HG02884 (cell line): ENCODE measurements around the gene ADAD1.
"Not testable (repeated sequence)": the region's sequence is repeated elsewhere in the genome, so short reads cannot be mapped to it uniquely, and the experiment has no call there.

ENCODE experiments used
- ATAC-seq: cut with Tn5 transposase; IDR thresholded peaks from one replicate; pipeline ENCODE4 v1.9.1; 2021; ENCODE audit warnings: mild to moderate bottlenecking, moderate library complexity; ENCODE audit not compliant: unreplicated experiment

The ADAD1 gene

DNA sequence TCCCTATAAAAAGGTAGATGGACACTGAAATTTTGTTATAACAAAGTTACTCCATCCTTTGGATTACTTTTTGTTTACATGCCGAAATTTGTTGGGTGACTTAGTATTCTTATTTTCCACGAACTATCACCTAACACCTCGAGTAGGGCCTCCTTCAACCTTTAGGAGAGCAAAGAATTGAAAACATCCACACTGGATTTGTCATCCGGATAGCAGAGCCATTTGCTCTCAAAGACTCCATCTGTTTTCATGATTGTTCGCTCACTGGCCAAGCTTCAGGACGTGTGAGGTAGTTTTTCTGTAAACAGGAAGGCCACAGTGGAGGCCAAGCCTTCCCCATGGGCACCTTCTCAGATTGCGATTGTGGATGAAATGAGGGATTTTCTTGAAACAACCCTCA, at the start of gene ADAD1:
Gene ADAD1 (plus strand): TSS at position 301 of the 400 bp plus-strand sequence. CDS start 1,059 bp downstream, outside the sequence.
- no peak for ATAC-seq

DNA sequence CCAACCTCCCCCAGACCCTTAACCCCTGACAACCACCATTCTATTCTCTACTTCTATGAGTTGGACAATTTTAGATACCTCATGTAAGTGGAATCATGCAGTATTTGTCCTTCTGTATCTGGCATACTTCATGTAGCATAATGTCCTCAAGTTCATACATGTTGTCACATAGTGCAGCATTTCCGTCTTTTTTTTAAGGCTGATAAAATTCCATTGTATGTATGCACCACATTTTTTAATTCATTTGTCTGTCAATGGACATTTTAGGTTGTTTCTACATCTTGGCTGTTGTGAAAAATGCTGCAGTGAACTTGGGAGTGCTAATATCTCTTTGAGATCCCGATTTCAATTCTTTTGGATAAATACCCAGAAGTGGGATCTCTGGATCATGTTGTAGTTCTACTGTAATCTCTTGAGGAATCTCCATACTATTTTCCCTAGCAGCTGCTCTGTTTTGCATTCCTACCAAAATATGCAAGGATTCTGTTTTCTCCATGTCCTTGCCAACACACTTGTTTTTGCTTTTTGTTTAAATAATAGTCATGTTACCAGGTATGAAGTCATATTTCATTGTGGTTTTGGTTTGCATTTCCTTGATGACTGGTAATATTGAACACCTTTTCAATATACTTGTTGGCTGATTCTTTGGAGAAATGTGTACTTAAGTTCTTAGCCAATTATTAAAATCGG, 48.8 kb upstream of the ADAD1 start:
- ATAC-seq = no peak

DNA sequence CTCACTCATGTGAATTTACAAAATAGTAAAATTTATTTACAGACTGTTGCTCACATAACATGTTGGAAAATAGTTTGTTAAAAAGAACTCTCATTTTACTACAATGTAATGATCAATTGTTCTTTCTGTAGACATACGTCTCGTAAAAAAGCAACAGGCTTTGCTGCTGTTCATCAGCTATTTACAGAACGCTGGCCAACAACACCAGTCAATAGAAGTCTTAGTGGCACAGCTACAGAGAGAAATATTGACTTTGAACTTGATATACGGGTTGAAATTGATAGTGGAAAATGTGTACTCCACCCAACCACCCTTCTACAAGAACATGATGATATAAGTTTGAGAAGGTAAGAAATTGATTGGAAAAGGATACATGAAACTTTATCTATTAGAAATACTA, 47.6 kb upstream of the ADAD1 start:
- ATAC-seq = no peak

DNA sequence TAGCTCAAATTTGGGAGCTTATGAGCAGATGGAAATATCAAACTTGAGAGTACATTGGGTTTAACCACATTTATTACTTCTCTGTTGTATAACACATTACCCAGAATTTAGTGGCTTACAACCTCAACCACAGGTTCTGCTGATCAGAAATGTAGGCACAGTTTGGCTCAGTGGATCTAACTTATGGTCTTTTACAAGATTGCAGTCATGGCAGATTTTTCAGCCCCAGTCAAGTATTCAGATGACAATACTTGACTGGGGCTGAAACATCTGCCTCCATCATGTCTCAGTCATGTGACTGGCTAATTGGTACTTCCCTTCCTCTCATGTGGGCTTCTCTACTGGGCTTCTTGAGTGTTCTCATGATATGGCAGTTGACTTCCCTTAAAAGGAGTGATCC, 44.0 kb upstream of the ADAD1 start:
- no peak for ATAC-seq

- no peak for ATAC-seq
Measured at GRCh38 chr4:122341886-122342285, 36.9 kb upstream of the ADAD1 start.

DNA sequence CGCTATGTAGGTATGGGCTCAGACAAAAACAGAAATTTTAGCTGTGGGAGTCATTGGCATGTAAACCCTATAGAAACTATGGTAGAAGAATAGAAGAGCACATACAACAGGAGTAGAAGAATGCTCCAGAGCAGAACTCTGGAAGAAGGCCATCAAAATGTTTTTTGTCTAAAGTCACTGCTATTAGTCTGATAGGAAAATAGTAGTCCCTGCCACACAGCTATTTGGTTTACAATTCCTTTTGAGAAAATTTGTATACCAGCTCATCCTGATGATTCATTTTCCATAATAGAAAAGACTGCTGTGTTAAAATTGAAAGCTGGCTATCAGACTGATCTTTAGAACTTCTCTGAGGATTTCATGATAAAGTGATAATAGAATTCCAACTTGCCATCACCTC, 32.8 kb upstream of the ADAD1 start:
- no peak for ATAC-seq

DNA sequence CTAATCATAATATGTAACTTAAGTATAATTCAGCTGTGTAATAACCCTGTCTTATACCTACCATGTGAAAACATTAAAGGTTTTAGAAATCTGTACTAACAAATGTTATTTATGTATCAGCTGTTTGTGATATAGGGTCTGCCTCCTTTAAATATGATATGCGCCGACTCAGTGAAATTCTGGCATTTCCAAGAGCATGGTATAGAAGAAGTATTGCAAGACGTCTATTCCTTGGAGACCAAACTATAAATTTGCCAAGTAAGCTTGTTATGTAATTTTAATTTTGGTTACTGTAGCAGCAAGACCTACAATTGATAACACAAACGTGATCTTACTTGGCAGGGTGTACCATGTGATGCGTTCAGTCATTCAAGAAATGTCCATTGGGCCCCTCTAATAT, 32.3 kb upstream of the ADAD1 start:
- no peak for ATAC-seq

DNA sequence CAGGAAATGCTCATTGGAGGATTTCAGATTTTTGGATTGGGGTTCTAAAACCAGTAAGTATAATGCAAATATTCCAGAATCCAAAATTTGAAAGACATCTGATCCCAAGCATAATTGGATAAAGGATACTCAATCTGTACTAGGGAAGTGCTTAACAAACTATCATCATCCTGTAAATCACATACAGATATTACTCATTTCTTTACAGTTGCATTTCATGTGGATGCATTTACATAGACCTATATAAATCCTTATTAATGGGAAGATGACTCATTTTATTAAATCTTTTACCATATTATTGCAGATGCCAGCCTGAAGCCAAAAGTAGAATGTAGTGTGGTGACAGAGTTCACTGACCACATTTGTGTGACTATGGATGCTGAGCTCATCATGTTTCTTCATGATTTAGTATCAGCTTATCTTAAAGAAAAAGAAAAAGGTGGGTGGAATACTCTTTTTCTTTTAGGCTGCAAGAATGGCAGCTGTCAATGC, 22.4 kb upstream of the ADAD1 start:
- no peak for ATAC-seq

- no peak for ATAC-seq
Measured at GRCh38 chr4:122360754-122361153, 18.1 kb upstream of the ADAD1 start.

DNA sequence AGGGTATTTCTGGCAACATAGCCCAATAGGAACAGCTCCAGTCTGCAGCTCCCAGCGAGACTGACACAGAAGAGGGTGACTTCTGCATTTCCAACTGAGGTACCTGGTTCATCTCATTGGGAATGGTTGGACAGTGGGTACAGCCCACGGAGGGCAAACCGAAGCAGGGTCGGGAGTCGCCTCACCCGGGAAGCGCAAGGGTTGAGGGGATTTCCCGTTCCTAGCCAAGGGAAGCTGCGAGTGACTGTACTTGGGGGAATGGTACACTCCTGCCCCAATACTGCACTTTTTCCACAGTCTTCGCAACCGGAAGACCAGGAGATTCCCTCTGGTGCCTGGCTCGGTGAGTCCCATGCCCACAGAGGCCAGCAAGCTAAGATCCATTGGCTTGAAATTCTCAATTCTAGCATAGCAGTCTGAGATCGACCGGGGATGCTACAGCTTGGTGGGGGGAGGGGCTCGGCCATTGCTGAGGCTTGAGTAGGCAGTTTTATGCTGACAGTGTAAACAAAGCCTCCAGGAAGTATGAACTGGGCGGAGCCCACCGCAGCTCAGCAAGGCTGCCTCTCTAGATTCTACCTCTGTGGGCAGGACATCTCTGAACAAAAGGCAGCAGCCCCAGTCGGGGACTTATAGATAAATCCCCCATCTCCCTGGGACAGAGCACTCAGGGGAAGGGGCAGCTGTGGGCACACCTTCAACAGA, 14.0 kb upstream of the ADAD1 start:
- ATAC-seq = no peak

GRCh38 chr4:122368786-122369185, 10.0 kb upstream of the ADAD1 start:
- ATAC-seq = not testable (repeated sequence)

DNA sequence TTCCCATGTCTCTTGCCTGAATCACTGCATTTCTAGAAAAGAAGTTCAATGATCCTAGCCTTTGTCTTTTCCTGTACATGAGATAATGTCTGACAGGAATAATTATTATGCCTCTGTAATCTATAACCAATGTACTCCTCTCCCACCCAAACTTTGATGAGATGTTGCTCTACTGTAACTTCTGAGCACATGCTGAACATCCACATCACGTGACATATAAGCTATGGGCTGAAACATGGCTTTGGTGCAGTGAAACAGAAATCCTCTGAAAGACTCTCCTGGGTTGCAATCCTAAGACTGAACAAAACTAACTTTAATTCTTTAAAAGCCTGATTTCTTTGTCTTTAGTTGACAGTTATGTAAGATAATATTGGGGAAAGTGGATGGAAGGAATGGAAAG, 1.5 kb upstream of the ADAD1 start:
- ATAC-seq = no peak

DNA sequence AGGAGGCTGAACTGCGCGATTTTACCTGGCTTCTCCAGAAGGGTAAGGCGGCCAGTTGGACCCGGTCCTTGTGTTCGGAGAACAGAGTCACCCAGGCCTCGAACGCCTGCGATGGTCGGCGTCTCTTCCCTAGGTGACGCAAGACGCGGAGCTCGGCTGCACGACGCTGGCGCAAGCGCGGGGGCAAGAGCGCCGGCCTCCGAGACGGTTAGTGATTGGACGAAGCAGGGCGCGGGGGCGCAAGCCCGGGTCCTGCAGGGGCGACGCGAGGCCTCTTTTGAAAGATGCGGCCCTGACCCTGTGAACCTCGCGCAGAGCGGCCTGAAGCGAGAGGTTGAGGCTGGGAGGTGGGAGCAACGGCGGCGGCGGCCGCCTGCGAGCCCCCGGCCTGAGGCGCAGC, 428 bp downstream of the ADAD1 start:
- no peak for ATAC-seq

- ATAC-seq = no peak
Measured at GRCh38 chr4:122383341-122383740, 4.5 kb downstream of the ADAD1 start.

DNA sequence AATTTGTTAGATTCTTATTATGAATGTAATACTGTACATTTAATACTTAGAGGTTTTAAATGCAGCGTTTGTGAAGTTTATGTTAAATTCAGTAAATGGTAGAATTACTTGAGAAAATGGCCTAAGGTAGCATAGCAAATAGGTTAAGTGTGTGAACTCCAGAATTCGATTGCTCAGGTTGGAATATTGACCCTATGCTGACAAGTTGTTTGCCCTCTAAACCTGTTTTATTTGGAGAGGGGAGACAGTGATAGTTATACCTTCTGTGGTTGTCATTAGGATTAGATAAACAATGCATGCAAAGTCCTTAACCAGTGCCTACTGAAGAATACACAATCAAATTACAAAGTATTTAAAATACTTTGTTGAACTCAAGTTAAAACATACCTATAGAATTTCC, 5.4 kb downstream of the ADAD1 start:
- ATAC-seq = no peak

GRCh38 chr4:122393276-122393675, 14.5 kb downstream of the ADAD1 start:
- no peak for ATAC-seq

DNA sequence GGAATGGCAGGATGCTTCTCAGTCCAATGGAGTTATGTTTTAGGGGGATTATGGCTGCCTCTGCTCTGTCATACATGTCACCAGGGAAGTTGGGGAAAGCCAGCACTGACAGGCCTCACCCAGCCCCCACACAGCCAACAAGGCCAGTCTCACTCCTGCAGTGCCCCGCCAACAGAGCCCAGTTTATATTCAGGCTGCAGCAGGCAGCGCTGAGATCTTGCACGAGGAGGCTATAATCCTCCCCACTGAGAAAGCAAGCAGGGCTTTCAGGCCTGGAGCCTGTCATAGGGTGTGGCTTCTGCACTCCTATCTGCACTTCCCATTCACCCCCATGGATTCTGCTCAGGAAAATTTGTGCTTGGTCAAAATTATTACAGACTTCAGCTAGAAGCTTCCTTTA, 25.1 kb downstream of the ADAD1 start:
- no peak for ATAC-seq

GRCh38 chr4:122412547-122412946, 33.7 kb downstream of the ADAD1 start:
- peak; percentile 89 for ATAC-seq

DNA sequence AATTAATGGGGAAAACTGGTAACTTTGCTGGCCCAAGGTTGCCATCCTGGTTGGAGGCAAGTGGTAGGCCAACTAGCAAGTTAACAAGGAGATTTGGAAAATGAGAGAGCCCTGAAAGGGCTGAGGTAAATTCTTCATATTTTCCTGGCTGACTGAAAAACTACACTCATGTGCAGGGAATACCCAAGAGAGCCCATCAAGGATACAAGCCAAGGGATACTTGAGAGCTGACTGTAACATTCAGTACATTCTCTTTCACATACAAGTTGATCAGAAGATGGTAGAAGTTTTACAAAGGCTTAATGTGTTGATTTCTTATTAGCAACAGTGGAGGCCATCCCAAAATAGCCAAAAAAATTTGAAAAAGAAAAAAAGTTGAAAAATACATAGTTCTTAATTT, 44.4 kb downstream of the ADAD1 start:
- no peak for ATAC-seq

DNA sequence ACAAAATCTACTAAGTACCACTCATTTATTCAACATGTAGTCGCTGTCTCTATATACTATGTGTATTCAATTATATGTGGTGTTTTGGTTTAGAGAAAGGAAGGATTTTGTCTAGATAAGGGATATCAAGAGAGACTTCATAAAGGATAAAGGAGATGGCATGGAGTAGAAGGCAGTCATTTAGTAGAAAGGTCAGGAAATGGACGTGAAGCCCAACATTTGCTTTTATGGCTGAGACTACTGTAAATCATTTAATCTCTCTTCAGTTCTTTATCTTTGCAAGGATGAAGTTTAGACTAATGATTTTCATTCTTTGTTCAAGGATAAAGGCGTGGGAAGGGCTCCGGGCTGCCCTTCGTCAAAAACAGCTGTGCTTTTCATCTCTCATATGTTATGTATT, 52.5 kb downstream of the ADAD1 start:
- no peak for ATAC-seq

GRCh38 chr4:122434285-122434684, 55.5 kb downstream of the ADAD1 start:
- ATAC-seq = no peak

- ATAC-seq = no peak
Measured at GRCh38 chr4:122450847-122451246, 72.0 kb downstream of the ADAD1 start.
